ENCODE measurements around the gene DNAH6.

DNAH6 gene

GRCh38 chr2:84805250-84805958 is 289.1 kb downstream of the DNAH6 start:
- no peak for DNase-seq

GRCh38 chr2:84807063-84807485 is 290.8 kb downstream of the DNAH6 start:
- DNase-seq: no peak

- DNase-seq: no peak
Measured at GRCh38 chr2:84808279-84808678, 292.0 kb downstream of the DNAH6 start.

- no peak for DNase-seq
Measured at GRCh38 chr2:84811839-84812431, 295.6 kb downstream of the DNAH6 start.

GRCh38 chr2:84815146-84815545 is 298.8 kb downstream of the DNAH6 start:
- DNase-seq: no peak

- no peak for DNase-seq
Measured at GRCh38 chr2:84816426-84817026, 300.2 kb downstream of the DNAH6 start.

GRCh38 chr2:84817239-84817655 is 300.9 kb downstream of the DNAH6 start:
- DNase-seq: peak in 1 of 5 donors; percentile 52

- DNase-seq: no peak
Measured at GRCh38 chr2:84821806-84822205, 305.5 kb downstream of the DNAH6 start.

GRCh38 chr2:84823229-84823628 is 306.9 kb downstream of the DNAH6 start:
- DNase-seq: no peak

- no peak for DNase-seq
Measured at GRCh38 chr2:84823788-84824187, 307.5 kb downstream of the DNAH6 start.

- DNase-seq: no peak
Measured at GRCh38 chr2:84827978-84828575, 311.8 kb downstream of the DNAH6 start.

- DNase-seq: no peak
Measured at GRCh38 chr2:84829693-84830092, 313.4 kb downstream of the DNAH6 start.

- no peak for DNase-seq
Measured at GRCh38 chr2:84830095-84830494, 313.8 kb downstream of the DNAH6 start.

- no peak for DNase-seq
Measured at GRCh38 chr2:84830758-84831500, 314.6 kb downstream of the DNAH6 start.

GRCh38 chr2:84832772-84833461 is 316.6 kb downstream of the DNAH6 start:
- DNase-seq: no peak

GRCh38 chr2:84833481-84834150 is 317.3 kb downstream of the DNAH6 start:
- no peak for DNase-seq

GRCh38 chr2:84836215-84836614 is 319.9 kb downstream of the DNAH6 start:
- DNase-seq: no peak

- DNase-seq: no peak
Measured at GRCh38 chr2:84838434-84839145, 322.3 kb downstream of the DNAH6 start.

GRCh38 chr2:84839851-84840250 is 323.6 kb downstream of the DNAH6 start:
- DNase-seq: no peak

- no peak for DNase-seq
Measured at GRCh38 chr2:84840306-84840705, 324.0 kb downstream of the DNAH6 start.

- no peak for DNase-seq
Measured at GRCh38 chr2:84841577-84841976, 325.3 kb downstream of the DNAH6 start.

Measured in T-helper 1 cell (primary cell).